Natural killer cell (primary cell): ENCODE measurements around the gene NAB2. TPM values are rescaled to one million over a fixed set of nuclear protein-coding genes. Genes with fewer than 3 reads are reported as not detected.
A peak's percentile ranks its signal among the peaks of the same experiment; 100 is the strongest.

Source experiments
- ATAC-seq, 3 donors: fragments of 150-1000 bp in 2 of 3; fragments of 200-7000 bp in 1 of 3; cut with Tn5 transposase; 1 replicate in 1 of 3; 2 replicates in 2 of 3; pipeline ENCODE4 v1.10.0; 2021; ENCODE audit warnings: mild to moderate bottlenecking in 2 of 3, moderate library complexity in 2 of 3
- DNase-seq, 2 donors: peaks; one replicate each; pipeline versions ENCODE4 v3.0.0 to v3.0.0-alpha.2; 2013 to 2021; ENCODE audit warnings: mixed read lengths in 1 of 2
- H3K27ac ChIP-seq: one replicate; pipeline ENCODE4 v1.5.1; 2013; ENCODE audit warnings: mild to moderate bottlenecking, low read length
- H3K27me3 ChIP-seq: one replicate; pipeline ENCODE4 v1.6.1; 2013; ENCODE audit warnings: low read length; ENCODE audit not compliant: control insufficient read depth, insufficient read depth
- H3K36me3 ChIP-seq: one replicate; pipeline ENCODE4 v1.6.1; 2013; ENCODE audit warnings: low read length; ENCODE audit not compliant: control insufficient read depth, insufficient read depth
- H3K4me1 ChIP-seq: one replicate; pipeline ENCODE4 v1.6.1; 2013; ENCODE audit warnings: low read length; ENCODE audit not compliant: control insufficient read depth, insufficient read depth
- H3K4me3 ChIP-seq: one replicate; pipeline ENCODE4 v1.5.1; 2013; ENCODE audit warnings: low read length
- H3K9me3 ChIP-seq: one replicate; pipeline ENCODE4 v1.6.1; 2013; ENCODE audit warnings: low read length; ENCODE audit not compliant: control insufficient read depth, insufficient read depth
- H3K27ac Mint-ChIP-seq, 2 donors: one replicate each; pipeline ENCODE4 v1.8.0; 2022; ENCODE audit warnings: mild to moderate bottlenecking in 2 of 2, mixed read lengths in 2 of 2, moderate library complexity in 1 of 2
- H3K27me3 Mint-ChIP-seq, 2 donors: one replicate each; pipeline ENCODE4 v1.8.0; 2022; ENCODE audit warnings: low read depth in 2 of 2, mixed read lengths in 2 of 2
- H3K36me3 Mint-ChIP-seq: one replicate; pipeline ENCODE4 v1.8.0; 2022; ENCODE audit warnings: mixed read lengths
- H3K4me1 Mint-ChIP-seq, 2 donors: one replicate each; pipeline ENCODE4 v1.8.0; 2022; ENCODE audit warnings: mixed read lengths in 2 of 2
- H3K4me3 Mint-ChIP-seq: one replicate; pipeline ENCODE4 v1.8.0; 2022; ENCODE audit warnings: mild to moderate bottlenecking, moderate library complexity, mixed read lengths
- H3K9me3 Mint-ChIP-seq, 2 donors: one replicate each; pipeline ENCODE4 v1.8.0; 2022; ENCODE audit warnings: mixed read lengths in 2 of 2
- CTCF ChIP-seq: fragments of 200-600 bp; IDR thresholded peaks from one replicate; pipeline ENCODE4 v1.8.0; 2022; ENCODE audit warnings: antibody characterized with exemption
- WGBS: methylation state at CpG from one replicate; pipeline ENCODE4 v1.1.7; 2013; ENCODE audit warnings: missing lambda C conversion rate; ENCODE audit not compliant: insufficient coverage; 5-methylcytosine and 5-hydroxymethylcytosine counted together
- intact Hi-C: fragments of 100-400 bp; cut with micrococcal nuclease; formaldehyde crosslinking; loops from one replicate; pipeline ENCODE4 v1.14.2; 2022
- total RNA-seq, 4 donors: library from RNA; stranded (reverse); fragments of 120-200 nt in 1 of 4; gene quantifications; one replicate each; pipeline versions ENCODE4 v1.2.3 to v1.2.4, GENCODE V29; 2013 to 2022

NAB2 gene
- total RNA-seq, 3 donors from 2014 or later (not counting 1 experiment from before 2014, with no cell fraction given), result 4.2 to 7.0 (median 5.4) TPM

DNA sequence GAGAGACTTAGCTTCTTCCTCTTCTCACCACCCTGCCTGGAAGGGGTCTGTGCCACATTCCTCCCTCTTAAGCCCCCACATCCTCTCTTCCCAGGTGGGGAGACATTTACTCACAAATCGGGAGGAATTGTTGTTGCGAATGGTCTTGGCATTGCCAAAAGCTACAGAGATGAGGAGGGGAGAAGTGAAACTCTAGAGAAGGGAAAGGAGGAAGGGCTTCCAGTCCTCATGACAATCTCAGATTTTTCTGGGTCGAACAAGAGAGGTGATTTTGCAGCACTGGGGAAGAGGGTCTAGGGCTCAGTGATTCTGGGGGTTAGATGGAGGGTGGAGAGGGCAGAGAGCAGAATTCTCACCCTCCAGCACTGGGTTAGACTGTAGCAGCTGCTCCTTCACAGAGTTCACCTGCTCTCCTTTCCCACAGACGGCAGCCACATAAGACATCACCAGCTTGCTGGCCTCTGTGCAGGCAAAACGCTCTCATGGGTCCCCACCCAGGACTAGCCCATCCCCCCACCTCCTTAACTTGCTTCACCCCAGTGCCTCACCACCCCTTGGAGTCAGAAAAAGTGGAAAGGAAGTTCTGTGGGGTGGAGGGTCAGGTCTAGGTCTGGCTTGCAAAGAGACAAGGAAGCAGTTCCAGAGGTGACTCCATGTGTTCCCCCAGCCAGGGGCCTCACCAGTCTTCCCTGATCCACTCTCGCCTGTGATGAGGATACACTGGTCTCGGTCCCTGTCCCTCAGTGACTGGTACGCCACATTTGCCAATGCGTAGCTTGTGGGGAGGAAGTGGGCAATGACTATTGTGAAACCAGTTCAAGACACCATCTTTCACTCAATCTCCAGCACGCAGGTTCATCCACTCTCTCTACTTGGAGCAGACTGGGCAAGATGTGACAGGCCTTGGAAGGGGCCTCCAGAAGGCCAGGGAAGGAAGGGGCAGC, 41.7 kb upstream of the NAB2 start:
- H3K4me3 ChIP-seq, result no peak overlapping the region
- no peak overlapping the region for H3K27ac ChIP-seq
- WGBS, result 36% methylated on average over 7 of the region's 10 CpGs
- no peaks in the 10 kb centered on the region for H3K9me3 ChIP-seq
- H3K27me3 ChIP-seq, result peaks cover 2% of the 10 kb centered on the region
- H3K27ac Mint-ChIP-seq, result peak overlapping the region in 1 of 2 donors; percentile 78
- no peaks in the 10 kb centered on the region for H3K36me3 Mint-ChIP-seq
- peak overlapping the region; percentile 49 for H3K4me3 Mint-ChIP-seq
- no peaks in the 10 kb centered on the region for H3K36me3 ChIP-seq
- peaks cover 31% of the 10 kb centered on the region for H3K4me1 ChIP-seq
- ATAC-seq, result peak; percentile 77 to 89 (median 78)
- DNase-seq, result peak; percentile 38 to 58
- intact Hi-C loops, result no loop called here
- H3K27me3 Mint-ChIP-seq, result peaks cover 43 to 72% of the 10 kb centered on the region in 2 donors
- no peak for TF ChIP-seq CTCF
- peaks cover 33 to 36% of the 10 kb centered on the region in 2 donors for H3K4me1 Mint-ChIP-seq
- H3K9me3 Mint-ChIP-seq, result no peaks in the 10 kb centered on the region

DNA sequence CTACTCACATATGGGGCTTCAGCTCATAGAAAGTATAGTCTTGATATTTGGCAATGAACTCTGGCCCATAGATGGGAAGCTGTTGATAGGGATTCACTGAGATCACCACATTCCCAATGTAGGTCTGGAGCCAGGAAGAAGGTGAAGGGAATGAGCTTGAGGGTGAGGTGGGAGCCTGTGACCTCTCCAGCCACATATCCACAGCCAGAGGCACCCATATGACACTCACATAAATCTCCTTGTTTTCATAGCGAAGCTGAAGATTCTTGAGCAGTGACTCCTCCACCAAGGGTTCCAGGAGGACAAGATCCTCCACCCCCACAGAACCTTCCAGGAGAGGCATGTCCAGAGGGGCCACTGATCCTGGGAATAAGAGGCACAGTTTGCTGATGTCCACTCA, 40.9 kb upstream of the NAB2 start:
- Mint-ChIP-seq H3K36me3 (no peaks in the 10 kb centered on the region), H3K27ac (peak overlapping the region in 1 of 2 donors; percentile 78), H3K9me3 (no peaks in the 10 kb centered on the region), H3K4me3 (peak overlapping the region; percentile 37), H3K27me3 (peaks cover 43 to 70% of the 10 kb centered on the region in 2 donors), H3K4me1 (peaks cover 33 to 36% of the 10 kb centered on the region in 2 donors)
- intact Hi-C loops, result no loop called here
- Histone ChIP-seq H3K4me1 (peaks cover 31% of the 10 kb centered on the region), H3K4me3 (no peak overlapping the region), H3K27ac (no peak overlapping the region), H3K9me3 (no peaks in the 10 kb centered on the region), H3K27me3 (peaks cover 2% of the 10 kb centered on the region), H3K36me3 (no peaks in the 10 kb centered on the region)
- DNase-seq, result no peak
- ATAC-seq, result no peak
- 100% methylated on average over 1 of the region's 1 CpG for WGBS
- no peak for TF ChIP-seq CTCF

DNA sequence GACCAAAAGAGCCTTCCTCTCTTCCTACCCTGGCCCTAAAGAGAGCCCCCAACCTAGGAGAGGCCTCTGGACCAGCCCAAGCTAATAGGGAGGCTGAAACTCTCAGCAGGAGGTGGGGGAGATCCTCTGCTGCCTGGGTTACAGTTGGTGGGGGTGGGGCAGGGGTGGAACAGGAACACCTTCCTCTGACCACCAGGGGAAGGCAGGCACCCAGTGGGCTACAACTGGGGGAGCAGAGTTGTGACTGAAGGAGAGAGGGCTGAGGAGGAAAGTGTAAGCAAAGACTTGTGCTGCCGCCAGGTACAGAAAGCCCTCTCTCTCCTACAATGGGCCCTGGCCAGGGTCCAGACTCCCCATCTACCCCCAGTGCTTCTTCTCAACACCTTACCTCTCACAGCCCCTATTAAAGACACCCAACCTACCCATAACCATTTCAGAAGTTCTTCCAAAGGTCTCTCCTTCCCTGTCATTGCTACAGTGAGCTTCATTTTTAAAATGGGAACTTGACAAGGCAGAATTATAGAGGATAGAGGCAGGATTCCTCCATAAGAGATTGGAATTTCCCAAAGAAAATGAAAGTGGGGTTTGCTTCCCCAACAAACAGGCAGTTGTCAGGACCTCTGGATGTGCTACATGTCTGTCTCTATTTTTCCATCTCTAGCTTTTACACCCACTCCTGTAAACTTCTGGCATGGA, 40.3 kb upstream of the NAB2 start:
- H3K4me1 Mint-ChIP-seq, result peaks cover 33 to 36% of the 10 kb centered on the region in 2 donors
- no peaks in the 10 kb centered on the region for H3K9me3 ChIP-seq
- 94% methylated on average over 1 of the region's 1 CpG for WGBS
- ATAC-seq (no peak), DNase-seq (no peak)
- no peak overlapping the region for H3K27ac Mint-ChIP-seq
- peaks cover 2% of the 10 kb centered on the region for H3K27me3 ChIP-seq
- no peak for TF ChIP-seq CTCF
- intact Hi-C loops, result no loop called here
- H3K4me1 ChIP-seq, result peaks cover 31% of the 10 kb centered on the region
- no peaks in the 10 kb centered on the region for H3K9me3 Mint-ChIP-seq
- peaks cover 41 to 64% of the 10 kb centered on the region in 2 donors for H3K27me3 Mint-ChIP-seq
- no peak overlapping the region for H3K4me3 ChIP-seq
- no peak overlapping the region for H3K4me3 Mint-ChIP-seq
- no peaks in the 10 kb centered on the region for H3K36me3 ChIP-seq
- H3K27ac ChIP-seq, result no peak overlapping the region
- no peaks in the 10 kb centered on the region for H3K36me3 Mint-ChIP-seq
